Uterus (tissue), 2 donors: ENCODE results near the gene SLC43A3.

Experiments used
- POLR2A ChIP-seq, 2 donors: fragments of 450-650 bp; IDR thresholded peaks; one replicate each; pipeline ENCODE4 v1.6.1; 2016; ENCODE audit warnings: antibody characterized with exemption in 2 of 2, mild to moderate bottlenecking in 1 of 2, moderate library complexity in 1 of 2
- TF ChIP-seq, protein P1 (sequence below), 4 experiments: fragments of 200-600 bp in 2 of 4; fragments of 450-650 bp in 2 of 4; sonication (generic) in 2 of 4; IDR thresholded peaks; one replicate each; pipeline ENCODE4 v1.5.1; 2016 to 2019; ENCODE audit warnings: antibody characterized with exemption in 4 of 4, mild to moderate bottlenecking in 2 of 4, moderate library complexity in 1 of 4

DNA sequence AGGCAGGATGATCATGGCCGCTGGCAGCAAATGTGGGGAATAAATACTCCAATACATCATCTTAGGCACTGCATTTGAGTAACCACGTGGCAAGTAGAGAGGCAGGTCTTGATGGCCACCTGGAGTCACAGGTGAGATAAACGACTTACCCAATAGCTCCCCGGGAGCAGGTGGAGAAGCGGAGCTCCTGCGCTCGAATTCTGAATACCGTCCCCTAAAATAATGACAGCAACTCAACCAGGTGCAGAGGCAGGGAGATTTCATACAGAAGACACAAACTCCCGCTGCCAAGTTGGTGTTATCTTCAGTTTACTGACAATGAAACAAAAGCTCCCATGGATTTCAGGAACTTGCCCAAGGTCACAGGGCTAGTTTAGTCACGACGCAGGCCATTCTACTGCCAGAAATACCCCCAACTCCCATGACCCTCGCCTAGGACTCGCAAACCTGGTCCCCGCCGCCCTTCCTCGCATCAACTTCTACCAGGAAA, 437 bp downstream of the SLC43A3 start:
- TF ChIP-seq POLR2A (IDR thresholded peaks at IDR 0.05) = no peak
- TF ChIP-seq, protein P1, sequence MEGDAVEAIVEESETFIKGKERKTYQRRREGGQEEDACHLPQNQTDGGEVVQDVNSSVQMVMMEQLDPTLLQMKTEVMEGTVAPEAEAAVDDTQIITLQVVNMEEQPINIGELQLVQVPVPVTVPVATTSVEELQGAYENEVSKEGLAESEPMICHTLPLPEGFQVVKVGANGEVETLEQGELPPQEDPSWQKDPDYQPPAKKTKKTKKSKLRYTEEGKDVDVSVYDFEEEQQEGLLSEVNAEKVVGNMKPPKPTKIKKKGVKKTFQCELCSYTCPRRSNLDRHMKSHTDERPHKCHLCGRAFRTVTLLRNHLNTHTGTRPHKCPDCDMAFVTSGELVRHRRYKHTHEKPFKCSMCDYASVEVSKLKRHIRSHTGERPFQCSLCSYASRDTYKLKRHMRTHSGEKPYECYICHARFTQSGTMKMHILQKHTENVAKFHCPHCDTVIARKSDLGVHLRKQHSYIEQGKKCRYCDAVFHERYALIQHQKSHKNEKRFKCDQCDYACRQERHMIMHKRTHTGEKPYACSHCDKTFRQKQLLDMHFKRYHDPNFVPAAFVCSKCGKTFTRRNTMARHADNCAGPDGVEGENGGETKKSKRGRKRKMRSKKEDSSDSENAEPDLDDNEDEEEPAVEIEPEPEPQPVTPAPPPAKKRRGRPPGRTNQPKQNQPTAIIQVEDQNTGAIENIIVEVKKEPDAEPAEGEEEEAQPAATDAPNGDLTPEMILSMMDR (IDR thresholded peaks at IDR 0.05) = no peak
